ENCODE measurements around the gene TAC3. TPM values are rescaled to one million over a fixed set of nuclear protein-coding genes. Genes with fewer than 3 reads are reported as not detected.
"Not testable (repeated sequence)": the region's sequence is repeated elsewhere in the genome, so short reads cannot be mapped to it uniquely, and the experiment has no call there.

TAC3 gene
- total and polyA plus RNA-seq, 7 experiments from 2014 or later = 0.49 to 1.1 (median 0.74) TPM; not detected in 3

GRCh38 chr12:57019983-57020719, 3.8 kb upstream of the TAC3 start:
- POLR2A ChIA-PET = interaction anchor here (0.6 to 3.2 kb wide), 9 partner anchors 9 to 263 kb away, joined by 3 to 13 read pairs (median 5); no protein-coding TSS in a partner anchor
- no peak for ATAC-seq
- peaks cover 0 to 1% (median 0%) of the 10 kb centered on the region in 11 donors for H3K9me3 Mint-ChIP-seq

DNA sequence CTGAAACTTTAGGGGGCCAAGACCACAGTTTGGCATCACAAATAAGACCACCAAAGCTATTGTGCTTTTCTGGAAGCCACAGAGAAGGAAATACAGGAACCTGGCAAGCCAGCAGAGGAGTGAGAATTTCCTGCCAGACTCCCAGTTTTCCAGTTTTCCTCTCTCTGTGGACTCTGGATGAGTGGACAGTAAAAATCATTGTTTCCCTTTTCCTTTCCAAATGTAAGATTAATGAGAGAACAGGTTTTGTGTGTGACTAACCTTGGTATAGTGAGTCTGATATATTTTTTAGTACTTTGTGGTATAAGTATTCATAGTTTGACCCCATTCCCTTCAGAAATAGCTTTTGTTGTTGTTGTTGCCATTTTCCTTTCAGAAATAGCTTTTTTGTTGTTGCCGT, 2.6 kb upstream of the TAC3 start:
- ChIA-PET CTCF (interaction anchor here (1.0 to 5.4 kb wide), 10 partner anchors 8 to 52 kb away, joined by 3 to 38 read pairs (median 5); no protein-coding TSS in a partner anchor), POLR2A (interaction anchor here (0.6 to 3.2 kb wide), 11 partner anchors 9 to 1090 kb away, joined by 3 to 13 read pairs (median 3); no protein-coding TSS in a partner anchor)
- no peak overlapping the region for H3K27ac ChIP-seq (ENCODE audit: low read depth, low read length)
- H3K27me3 Mint-ChIP-seq = peaks cover 0 to 11% (median 0%) of the 10 kb centered on the region in 5 donors
- no peaks in the 10 kb centered on the region for H3K9me3 ChIP-seq (ENCODE audit: control insufficient read depth in 2 of 3, low read length in 3 of 3)
- no peak overlapping the region for H3K4me3 ChIP-seq (ENCODE audit: low read length)
- no peaks in the 10 kb centered on the region for H3K27me3 ChIP-seq (ENCODE audit: control insufficient read depth in 2 of 2, insufficient read depth in 2 of 2, low read length in 2 of 2)
- peaks cover 0 to 26% of the 10 kb centered on the region in 2 donors for H3K4me1 ChIP-seq (ENCODE audit: control insufficient read depth in 2 of 2, insufficient read depth in 2 of 2, low read length in 2 of 2)
- H3K4me3 Mint-ChIP-seq = peak overlapping the region in 3 of 10 donors; percentile 6 to 40 (median 14)
- no peaks in the 10 kb centered on the region for H3K36me3 ChIP-seq (ENCODE audit: control insufficient read depth in 2 of 3, insufficient read depth in 3 of 3, low read length in 3 of 3)
- H3K9me3 Mint-ChIP-seq = peaks cover 0 to 1% (median 0%) of the 10 kb centered on the region in 11 donors
- DNase-seq (no peak), ATAC-seq (no peak)
- peaks cover 0 to 7% (median 0%) of the 10 kb centered on the region in 5 donors for H3K36me3 Mint-ChIP-seq
- intact Hi-C loops (cut with micrococcal nuclease) = no loop called here
- H3K4me1 Mint-ChIP-seq = peaks cover 8 to 63% (median 47%) of the 10 kb centered on the region in 7 donors
- H3K27ac Mint-ChIP-seq = peak overlapping the region in 8 of 9 donors; percentile 24 to 89 (median 72)

More at GRCh38 chr12:57019983-57020719, 3.8 kb upstream of the TAC3 start:
- peak in 1 of 9 donors; percentile 34 for DNase-seq
- intact Hi-C loops (cut with micrococcal nuclease) = loop anchor here in 1 of 2 donors (1.0 kb wide), 2 partner anchors 9 to 11 kb away; no protein-coding TSS in a partner anchor
- no peaks in the 10 kb centered on the region for H3K36me3 ChIP-seq (ENCODE audit: control insufficient read depth in 2 of 3, insufficient read depth in 3 of 3, low read length in 3 of 3)
- no peaks in the 10 kb centered on the region for H3K27me3 ChIP-seq (ENCODE audit: control insufficient read depth in 2 of 2, insufficient read depth in 2 of 2, low read length in 2 of 2)
- peaks cover 0 to 2% (median 0%) of the 10 kb centered on the region in 5 donors for H3K27me3 Mint-ChIP-seq
- peaks cover 6 to 58% (median 40%) of the 10 kb centered on the region in 7 donors for H3K4me1 Mint-ChIP-seq
- H3K4me3 Mint-ChIP-seq = peak overlapping the region in 9 of 10 donors; percentile 60 to 84 (median 75)
- no peak overlapping the region for H3K4me3 ChIP-seq (ENCODE audit: low read length)
- peaks cover 0 to 26% of the 10 kb centered on the region in 2 donors for H3K4me1 ChIP-seq (ENCODE audit: control insufficient read depth in 2 of 2, insufficient read depth in 2 of 2, low read length in 2 of 2)
- no peaks in the 10 kb centered on the region for H3K9me3 ChIP-seq (ENCODE audit: control insufficient read depth in 2 of 3, low read length in 3 of 3)
- H3K27ac ChIP-seq (ENCODE audit: low read depth, low read length) = peak overlapping the region; percentile 59
- CTCF ChIA-PET = interaction anchor here (0.7 to 5.4 kb wide), 7 partner anchors 9 to 42 kb away, joined by 3 to 38 read pairs (median 5); no protein-coding TSS in a partner anchor
- H3K27ac Mint-ChIP-seq = peak overlapping the region in 8 of 9 donors; percentile 71 to 96 (median 90)
- peaks cover 0 to 4% (median 0%) of the 10 kb centered on the region in 5 donors for H3K36me3 Mint-ChIP-seq

- H3K36me3 Mint-ChIP-seq; H3K4me3 Mint-ChIP-seq; H3K36me3 ChIP-seq (ENCODE audit: control insufficient read depth in 2 of 3, insufficient read depth in 3 of 3, low read length in 3 of 3); H3K27me3 ChIP-seq (ENCODE audit: control insufficient read depth in 2 of 2, insufficient read depth in 2 of 2, low read length in 2 of 2); H3K4me3 ChIP-seq (ENCODE audit: low read length); DNase-seq; H3K9me3 Mint-ChIP-seq; ATAC-seq; H3K27ac ChIP-seq (ENCODE audit: low read depth, low read length); H3K9me3 ChIP-seq (ENCODE audit: control insufficient read depth in 2 of 3, low read length in 3 of 3); intact Hi-C loops (cut with micrococcal nuclease): not testable (repeated sequence)
- POLR2A ChIA-PET = interaction anchor here (0.6 to 3.2 kb wide), 11 partner anchors 8 to 1090 kb away, joined by 3 to 14 read pairs (median 5); partner anchors contain the start of gene NEMP1
- peaks cover 0 to 26% of the 10 kb centered on the region in 2 donors for H3K4me1 ChIP-seq (ENCODE audit: control insufficient read depth in 2 of 2, insufficient read depth in 2 of 2, low read length in 2 of 2)
- Mint-ChIP-seq H3K27ac (peak overlapping the region in 3 of 9 donors; percentile 62 to 89 (median 83)), H3K27me3 (peaks cover 0 to 14% (median 0%) of the 10 kb centered on the region in 5 donors), H3K4me1 (peaks cover 10 to 62% (median 47%) of the 10 kb centered on the region in 7 donors)
- CTCF ChIA-PET = interaction anchor here (0.7 to 5.1 kb wide), 8 partner anchors 10 to 53 kb away, joined by 3 to 38 read pairs (median 4); no protein-coding TSS in a partner anchor
Observed at GRCh38 chr12:57018353-57018752, 2.0 kb upstream of the TAC3 start.

DNA sequence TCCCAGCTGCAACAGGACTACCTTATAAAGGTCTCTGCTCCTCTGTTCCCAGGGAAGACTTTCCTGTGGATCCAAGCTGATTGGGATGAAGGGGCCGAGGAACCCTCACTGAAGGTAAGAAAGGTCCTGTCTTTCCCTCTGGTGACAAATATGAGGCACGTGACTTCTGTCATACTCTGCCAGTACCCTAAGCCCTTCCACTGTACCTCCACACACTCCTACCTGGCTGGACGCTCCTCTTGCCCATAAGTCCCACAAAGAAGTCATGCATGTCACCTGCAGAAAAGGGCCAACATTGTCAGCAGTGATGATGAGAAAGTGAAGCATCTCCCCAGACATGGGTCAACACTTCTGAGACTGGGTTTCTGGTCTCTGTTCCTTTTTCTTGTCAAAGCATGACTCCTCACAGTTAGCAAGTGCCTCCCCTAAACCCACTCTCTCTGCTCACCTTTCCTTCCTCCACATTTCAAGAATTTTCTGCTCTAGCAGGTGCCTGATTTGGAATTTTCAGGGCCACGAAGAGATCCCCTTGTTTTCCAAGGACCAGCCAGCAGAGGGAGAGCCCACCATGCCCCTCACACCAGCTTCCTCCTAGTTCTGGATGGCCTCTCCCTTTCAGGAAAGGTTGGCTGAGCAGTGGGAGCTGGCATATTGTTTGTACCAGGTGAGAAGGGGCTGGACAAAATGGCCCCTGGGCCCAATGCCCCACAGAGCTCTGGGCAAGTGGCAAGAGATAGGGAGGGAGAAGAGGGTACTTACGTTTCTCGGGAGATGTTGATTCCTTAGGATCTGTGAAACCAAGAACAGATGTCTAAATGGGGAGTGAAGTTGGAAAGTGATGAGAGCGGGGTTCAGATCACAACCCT, 3.5 kb downstream of the TAC3 start:
- H3K36me3 ChIP-seq (ENCODE audit: control insufficient read depth in 2 of 3, insufficient read depth in 3 of 3, low read length in 3 of 3) = no peaks in the 10 kb centered on the region
- Mint-ChIP-seq H3K4me1 (peaks cover 18 to 72% (median 55%) of the 10 kb centered on the region in 7 donors), H3K9me3 (no peaks in the 10 kb centered on the region), H3K36me3 (peaks cover 0 to 4% (median 0%) of the 10 kb centered on the region in 5 donors), H3K4me3 (peak overlapping the region in 3 of 10 donors; percentile 45 to 57 (median 48)), H3K27ac (peak overlapping the region in 7 of 9 donors; percentile 14 to 95 (median 76)), H3K27me3 (peaks cover 0 to 14% (median 0%) of the 10 kb centered on the region in 5 donors)
- no peak for DNase-seq
- intact Hi-C loops (cut with micrococcal nuclease) = no loop called here
- no peak overlapping the region for H3K27ac ChIP-seq (ENCODE audit: low read depth, low read length)
- H3K9me3 ChIP-seq (ENCODE audit: control insufficient read depth in 2 of 3, low read length in 3 of 3) = no peaks in the 10 kb centered on the region
- H3K4me3 ChIP-seq (ENCODE audit: low read length) = no peak overlapping the region
- ChIA-PET CTCF (interaction anchor here (1.0 to 11.4 kb wide), 4 partner anchors 8 to 99 kb away, joined by 4 to 241 read pairs (median 64); partner anchors contain the start of gene STAT6), POLR2A (interaction anchor here (2.1 to 3.0 kb wide), 2 partner anchors 8 to 99 kb away, joined by 11 to 25 read pairs; partner anchors contain the start of gene STAT6)
- no peaks in the 10 kb centered on the region for H3K27me3 ChIP-seq (ENCODE audit: control insufficient read depth in 2 of 2, insufficient read depth in 2 of 2, low read length in 2 of 2)
- peaks cover 5 to 35% of the 10 kb centered on the region in 2 donors for H3K4me1 ChIP-seq (ENCODE audit: control insufficient read depth in 2 of 2, insufficient read depth in 2 of 2, low read length in 2 of 2)
- no peak for ATAC-seq

DNA sequence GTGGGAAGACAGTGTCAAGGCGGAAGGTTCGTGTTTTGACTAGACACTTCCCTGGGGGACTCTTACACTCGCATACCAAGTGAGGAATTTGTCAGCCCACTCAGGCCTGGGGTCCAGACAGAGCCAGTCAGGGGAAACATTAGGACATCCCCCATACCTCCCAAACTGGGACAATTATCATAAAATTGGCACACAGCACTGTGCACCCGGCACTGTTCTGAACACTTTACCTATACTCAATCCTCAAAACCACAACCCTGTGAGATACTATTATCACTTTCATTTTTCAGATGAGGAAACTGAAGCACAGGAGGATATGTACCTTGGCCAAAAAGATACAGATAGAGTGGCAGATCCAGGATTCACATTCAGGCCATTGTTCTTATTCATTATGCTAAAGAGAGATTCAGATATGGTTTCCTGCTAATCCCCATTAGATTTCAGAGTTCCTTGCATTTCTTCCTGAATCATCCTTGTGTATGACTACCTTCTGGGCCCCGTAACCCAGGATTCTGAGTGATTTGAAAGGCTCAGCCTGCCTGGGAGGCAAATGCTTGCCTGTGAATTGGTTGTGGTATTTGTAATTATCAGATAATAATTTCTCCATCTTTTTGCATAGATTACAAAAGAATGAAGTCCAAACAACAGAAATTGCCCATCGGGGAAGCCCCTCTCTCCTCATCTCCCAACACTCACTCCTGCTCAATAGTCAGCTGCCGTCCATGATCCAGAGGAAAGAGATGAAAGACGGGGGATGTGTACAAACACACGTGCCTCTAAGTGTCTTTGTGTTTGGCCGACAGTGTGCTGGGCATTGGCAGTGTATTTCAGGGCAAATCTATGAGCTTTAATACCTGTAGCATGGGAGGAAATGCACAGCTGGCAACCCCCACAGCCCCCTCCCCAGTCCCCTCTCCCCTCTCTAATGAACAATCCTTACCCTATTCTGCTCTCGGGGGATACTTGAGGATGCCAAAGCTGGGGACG, 4.6 kb downstream of the TAC3 start:
- no peaks in the 10 kb centered on the region for H3K27me3 ChIP-seq (ENCODE audit: control insufficient read depth in 2 of 2, insufficient read depth in 2 of 2, low read length in 2 of 2)
- peaks cover 0 to 14% (median 0%) of the 10 kb centered on the region in 5 donors for H3K27me3 Mint-ChIP-seq
- ChIA-PET CTCF (interaction anchor here (0.5 to 11.4 kb wide), 9 partner anchors 8 to 439 kb away, joined by 3 to 241 read pairs (median 5); partner anchors contain the start of gene STAT6), POLR2A (interaction anchor here (0.5 to 3.0 kb wide), 8 partner anchors 9 to 257 kb away, joined by 3 to 25 read pairs (median 6); partner anchors contain the start of gene STAT6)
- peak; percentile 64 for ATAC-seq
- H3K36me3 Mint-ChIP-seq = peaks cover 0 to 4% (median 0%) of the 10 kb centered on the region in 5 donors
- H3K9me3 ChIP-seq (ENCODE audit: control insufficient read depth in 2 of 3, low read length in 3 of 3) = no peaks in the 10 kb centered on the region
- H3K9me3 Mint-ChIP-seq = no peaks in the 10 kb centered on the region
- H3K4me3 ChIP-seq (ENCODE audit: low read length) = peak overlapping the region; percentile 23
- H3K4me3 Mint-ChIP-seq = peak overlapping the region; percentile 42 to 78 (median 62)
- peak overlapping the region; percentile 78 to 95 (median 90) for H3K27ac Mint-ChIP-seq
- peak overlapping the region; percentile 55 for H3K27ac ChIP-seq (ENCODE audit: low read depth, low read length)
- peak in 4 of 9 donors; percentile 36 to 51 (median 43) for DNase-seq
- H3K4me1 Mint-ChIP-seq = peaks cover 28 to 81% (median 66%) of the 10 kb centered on the region in 7 donors
- H3K36me3 ChIP-seq (ENCODE audit: control insufficient read depth in 2 of 3, insufficient read depth in 3 of 3, low read length in 3 of 3) = no peaks in the 10 kb centered on the region
- peaks cover 9 to 45% of the 10 kb centered on the region in 2 donors for H3K4me1 ChIP-seq (ENCODE audit: control insufficient read depth in 2 of 2, insufficient read depth in 2 of 2, low read length in 2 of 2)
- intact Hi-C loops (cut with micrococcal nuclease) = loop anchor here in 1 of 2 donors (1.0 kb wide), 1 partner anchor 9 kb away; no protein-coding TSS in a partner anchor
